ENCODE results near the gene DBN1. TPM values are rescaled to one million over a fixed set of nuclear protein-coding genes. Genes with fewer than 3 reads are reported as not detected.

The DBN1 gene
- total RNA-seq, 2 donors from 2014 or later: 322 to 383 TPM

DNA sequence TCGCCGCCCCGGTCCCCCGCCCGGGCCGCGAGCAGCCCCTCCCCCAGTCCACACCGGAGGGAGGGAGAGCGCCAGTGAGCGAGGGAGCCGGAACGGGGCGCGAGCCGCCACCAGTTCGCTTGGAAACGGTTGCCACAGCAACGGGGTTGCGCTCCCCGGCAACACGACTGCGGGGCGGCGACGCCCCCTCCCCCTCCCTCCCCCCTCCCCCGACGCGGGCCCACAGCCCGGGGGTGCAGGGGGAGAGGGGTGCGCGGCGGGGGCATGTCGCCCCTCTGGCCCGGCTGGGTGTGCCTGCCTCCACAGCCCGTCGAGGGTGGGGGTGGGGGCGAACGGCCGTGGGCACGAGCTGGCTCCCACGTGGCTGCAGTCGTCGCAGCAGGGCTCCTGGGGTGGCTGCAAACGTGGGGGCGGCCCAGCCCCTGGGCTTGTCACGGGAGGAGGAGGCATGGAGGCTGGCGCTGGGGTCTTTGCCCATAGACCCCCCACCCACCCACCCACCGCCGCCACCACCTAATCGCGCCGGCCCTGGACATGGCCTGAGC, 26.3 kb downstream of the DBN1 start:
- peak overlapping the region; percentile 91 for H3K27ac ChIP-seq (ENCODE audit: low read depth, low read length)

DNA sequence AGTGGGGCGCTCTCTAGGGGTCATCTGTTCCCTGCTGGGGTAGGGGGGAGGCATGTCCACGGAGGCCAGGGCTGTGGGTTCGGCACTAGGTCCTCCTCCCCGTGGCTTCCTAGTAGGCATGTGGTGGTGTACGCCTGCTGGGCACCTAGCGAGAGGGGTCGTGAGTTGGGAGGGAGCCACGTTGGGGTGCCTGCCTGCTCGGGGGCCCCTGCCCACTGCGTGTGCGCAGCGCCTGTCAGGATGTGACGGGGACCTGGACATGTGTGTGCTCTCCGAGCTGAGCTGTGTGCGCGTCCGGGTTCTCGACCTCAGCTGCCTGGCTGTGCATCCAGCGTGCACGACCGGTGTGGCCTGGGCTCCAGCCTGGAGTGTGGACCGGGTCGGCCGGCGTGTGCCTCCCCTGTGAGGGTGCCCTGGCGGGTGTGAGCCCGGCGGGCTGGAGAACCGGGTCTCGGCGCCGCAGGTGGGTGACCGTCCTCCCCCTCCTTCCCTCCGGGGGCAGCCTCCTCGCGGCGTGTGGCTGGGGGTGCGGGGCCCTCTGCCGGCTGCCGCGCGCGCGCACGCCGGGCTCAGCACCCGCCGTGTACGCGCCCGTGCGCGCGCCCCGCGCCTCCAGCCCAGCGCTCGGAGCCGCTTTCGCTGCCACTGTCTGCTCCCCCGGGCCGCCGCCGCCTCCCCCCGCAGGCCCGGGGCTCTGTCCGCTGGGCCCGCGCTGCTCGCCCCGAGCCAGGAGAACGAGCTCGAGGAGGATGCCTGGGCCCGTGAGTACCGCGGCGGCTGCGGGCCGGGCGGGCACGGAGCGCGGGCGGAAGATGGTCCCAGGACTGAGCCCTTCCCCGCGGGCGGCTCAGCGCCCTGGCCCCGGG, 27.0 kb downstream of the DBN1 start, which contains the start of gene PRR7:
Gene PRR7 (plus strand): TSS at position 615 of the 866 bp plus-strand sequence. CDS start 8,254 bp downstream, outside the sequence.
- Histone ChIP-seq H3K27me3 (ENCODE audit: control insufficient read depth, insufficient read depth, low read length, poor library complexity, severe bottlenecking) (peaks cover 13% of the 10 kb centered on the region), H3K36me3 (ENCODE audit: control insufficient read depth, insufficient read depth, low read length) (no peaks in the 10 kb centered on the region), H3K9ac (ENCODE audit: extremely low read depth, low read length, poor library complexity, severe bottlenecking) (peak within 1 kb of the TSS; percentile 57), H3K4me3 (ENCODE audit: low read length) (peak within 1 kb of the TSS; percentile 80), H3K4me1 (ENCODE audit: control insufficient read depth, insufficient read depth, low read length) (peaks cover 3% of the 10 kb centered on the region), H3K27ac (ENCODE audit: low read depth, low read length) (peak within 1 kb of the TSS; percentile 91), H3K9me3 (ENCODE audit: control insufficient read depth, low read length) (no peaks in the 10 kb centered on the region)
- H3K4me1 Mint-ChIP-seq: peaks cover 8% of the 10 kb centered on the region
- H3K36me3 Mint-ChIP-seq (ENCODE audit: low read depth): peaks cover 3% of the 10 kb centered on the region
- peak; percentile 81 for DNase-seq
- peaks cover 56% of the 10 kb centered on the region for H3K27me3 Mint-ChIP-seq (ENCODE audit: insufficient read depth)
- TF ChIP-seq CTCF (conservative IDR thresholded peaks at IDR 0.05): peak; percentile 25
- no peaks in the 10 kb centered on the region for H3K9me3 Mint-ChIP-seq
- peak within 1 kb of the TSS; percentile 47 for H3K4me3 Mint-ChIP-seq
- 4 to 16% methylated on average over 14 to 89 of the region's 89 CpGs for WGBS, 2 experiments (ENCODE audit: insufficient coverage in 1 of 2, insufficient read length in 1 of 2)
- no peak within 1 kb of the TSS for H3K27ac Mint-ChIP-seq

More for the DNA sequence above, 26.3 kb downstream of the DBN1 start:
- H3K27me3 Mint-ChIP-seq (ENCODE audit: insufficient read depth): peaks cover 60% of the 10 kb centered on the region
- H3K9me3 ChIP-seq (ENCODE audit: control insufficient read depth, low read length): no peaks in the 10 kb centered on the region
- peaks cover 5% of the 10 kb centered on the region for H3K36me3 ChIP-seq (ENCODE audit: control insufficient read depth, insufficient read depth, low read length)
- peak overlapping the region; percentile 47 for H3K4me3 Mint-ChIP-seq
- peak overlapping the region; percentile 80 for H3K4me3 ChIP-seq (ENCODE audit: low read length)
- H3K4me1 ChIP-seq (ENCODE audit: control insufficient read depth, insufficient read depth, low read length): peaks cover 3% of the 10 kb centered on the region
- 0 to 1% methylated on average over 5 to 29 of the region's 52 CpGs for WGBS, 2 experiments (ENCODE audit: insufficient coverage in 1 of 2, insufficient read length in 1 of 2)
- H3K4me1 Mint-ChIP-seq: peaks cover 8% of the 10 kb centered on the region
- no peak overlapping the region for H3K27ac Mint-ChIP-seq
- H3K9ac ChIP-seq (ENCODE audit: extremely low read depth, low read length, poor library complexity, severe bottlenecking): peak overlapping the region; percentile 38
- H3K9me3 Mint-ChIP-seq: no peaks in the 10 kb centered on the region
- H3K36me3 Mint-ChIP-seq (ENCODE audit: low read depth): no peaks in the 10 kb centered on the region
- TF ChIP-seq CTCF (conservative IDR thresholded peaks at IDR 0.05): no peak
- H3K27me3 ChIP-seq (ENCODE audit: control insufficient read depth, insufficient read depth, low read length, poor library complexity, severe bottlenecking): peaks cover 13% of the 10 kb centered on the region
- peak; percentile 86 for DNase-seq

- Mint-ChIP-seq H3K27me3 (ENCODE audit: insufficient read depth) (peaks cover 54% of the 10 kb centered on the region), H3K36me3 (ENCODE audit: low read depth) (peaks cover 3% of the 10 kb centered on the region), H3K4me3 (peak overlapping the region; percentile 47), H3K4me1 (peaks cover 8% of the 10 kb centered on the region), H3K9me3 (no peaks in the 10 kb centered on the region), H3K27ac (no peak overlapping the region)
- Histone ChIP-seq H3K4me3 (ENCODE audit: low read length) (peak overlapping the region; percentile 80), H3K9me3 (ENCODE audit: control insufficient read depth, low read length) (no peaks in the 10 kb centered on the region), H3K4me1 (ENCODE audit: control insufficient read depth, insufficient read depth, low read length) (peaks cover 3% of the 10 kb centered on the region), H3K36me3 (ENCODE audit: control insufficient read depth, insufficient read depth, low read length) (no peaks in the 10 kb centered on the region), H3K27ac (ENCODE audit: low read depth, low read length) (no peak overlapping the region), H3K27me3 (ENCODE audit: control insufficient read depth, insufficient read depth, low read length, poor library complexity, severe bottlenecking) (peaks cover 13% of the 10 kb centered on the region), H3K9ac (ENCODE audit: extremely low read depth, low read length, poor library complexity, severe bottlenecking) (no peak overlapping the region)
- WGBS, 2 experiments (ENCODE audit: insufficient coverage in 1 of 2, insufficient read length in 1 of 2): 66% methylated on average over 8 of the region's 8 CpGs; no CpG with 5 or more reads in 1 of the 2 experiments
- TF ChIP-seq CTCF (conservative IDR thresholded peaks at IDR 0.05): no peak
- no peak for DNase-seq
Observed at GRCh38 chr5:177445917-177446199, 27.6 kb downstream of the DBN1 start.
